Measurements from ENCODE around the gene RAB3B. TPM values are rescaled to one million over a fixed set of nuclear protein-coding genes. Genes with fewer than 3 reads are reported as not detected.

Gene RAB3B
- polyA plus RNA-seq, 3 donors = under 0.01 TPM; not detected in 2

DNA sequence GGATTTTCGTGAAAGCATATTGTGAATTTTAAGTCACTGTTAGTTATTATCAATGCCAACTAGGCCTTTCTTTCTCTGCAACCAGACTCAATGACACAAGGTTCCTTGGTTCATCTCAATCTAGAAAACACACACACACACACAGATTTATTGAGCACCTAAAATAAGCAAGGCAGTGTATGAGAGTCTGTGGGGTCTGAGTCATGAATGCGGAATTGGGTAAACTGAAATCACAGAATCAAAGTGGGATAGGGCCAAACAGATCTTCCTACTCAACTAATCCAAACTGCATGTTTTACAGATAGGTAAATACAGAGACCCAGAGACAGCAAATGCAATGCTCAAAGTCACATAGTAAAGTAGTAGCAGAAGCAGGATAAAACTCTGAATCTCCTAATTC, 63.5 kb downstream of the RAB3B start:
- no peaks in the 10 kb centered on the region for H3K79me2 ChIP-seq (ENCODE audit: insufficient read depth, low read length)
- no peak overlapping the region for H2AFZ ChIP-seq (ENCODE audit: insufficient read depth, low read depth, low read length, poor library complexity, severe bottlenecking)
- no peaks in the 10 kb centered on the region for H3K9me3 ChIP-seq (replicated peaks in 1 of 2; ENCODE audit: control insufficient read depth in 1 of 2, insufficient read depth in 1 of 2, low read length in 2 of 2)
- no peak overlapping the region for H3K4me3 ChIP-seq (replicated peaks in 1 of 3; ENCODE audit: low read depth in 2 of 3, low read length in 3 of 3)
- no peak overlapping the region for H3K4me2 ChIP-seq (replicated peaks; ENCODE audit: extremely low read depth, low read length, poor library complexity, severe bottlenecking)
- no peak overlapping the region for H3K27ac ChIP-seq (ENCODE audit: low read depth in 1 of 2, low read length in 2 of 2)
- H3K27ac Mint-ChIP-seq = no peak overlapping the region
- no peaks in the 10 kb centered on the region for H3K4me1 Mint-ChIP-seq
- H3K4me1 ChIP-seq (ENCODE audit: control insufficient read depth in 1 of 2, insufficient read depth in 2 of 2, low read length in 2 of 2) = no peaks in the 10 kb centered on the region
- H3K9me3 Mint-ChIP-seq = peaks cover 0 to 2% (median 0%) of the 10 kb centered on the region in 7 donors
- H3K27me3 ChIP-seq (ENCODE audit: control insufficient read depth in 2 of 2, insufficient read depth in 2 of 2, low read length in 2 of 2) = peaks cover 2 to 6% of the 10 kb centered on the region in 2 donors
- intact Hi-C loops (cut with micrococcal nuclease) = no loop called here
- TF ChIP-seq, protein P1, sequence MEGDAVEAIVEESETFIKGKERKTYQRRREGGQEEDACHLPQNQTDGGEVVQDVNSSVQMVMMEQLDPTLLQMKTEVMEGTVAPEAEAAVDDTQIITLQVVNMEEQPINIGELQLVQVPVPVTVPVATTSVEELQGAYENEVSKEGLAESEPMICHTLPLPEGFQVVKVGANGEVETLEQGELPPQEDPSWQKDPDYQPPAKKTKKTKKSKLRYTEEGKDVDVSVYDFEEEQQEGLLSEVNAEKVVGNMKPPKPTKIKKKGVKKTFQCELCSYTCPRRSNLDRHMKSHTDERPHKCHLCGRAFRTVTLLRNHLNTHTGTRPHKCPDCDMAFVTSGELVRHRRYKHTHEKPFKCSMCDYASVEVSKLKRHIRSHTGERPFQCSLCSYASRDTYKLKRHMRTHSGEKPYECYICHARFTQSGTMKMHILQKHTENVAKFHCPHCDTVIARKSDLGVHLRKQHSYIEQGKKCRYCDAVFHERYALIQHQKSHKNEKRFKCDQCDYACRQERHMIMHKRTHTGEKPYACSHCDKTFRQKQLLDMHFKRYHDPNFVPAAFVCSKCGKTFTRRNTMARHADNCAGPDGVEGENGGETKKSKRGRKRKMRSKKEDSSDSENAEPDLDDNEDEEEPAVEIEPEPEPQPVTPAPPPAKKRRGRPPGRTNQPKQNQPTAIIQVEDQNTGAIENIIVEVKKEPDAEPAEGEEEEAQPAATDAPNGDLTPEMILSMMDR (IDR thresholded peaks at IDR 0.05) = no peak
- no peak overlapping the region for H3K9ac ChIP-seq (ENCODE audit: insufficient read depth, low read length, poor library complexity, severe bottlenecking)
- no peaks in the 10 kb centered on the region for H3K36me3 Mint-ChIP-seq
- H3K27me3 Mint-ChIP-seq (ENCODE audit: low read depth in 3 of 3) = peaks cover 1 to 10% (median 6%) of the 10 kb centered on the region in 3 donors
- no peaks in the 10 kb centered on the region for H4K20me1 ChIP-seq (ENCODE audit: insufficient read depth, low read length)
- WGBS (ENCODE audit: insufficient coverage) = no CpG with 5 or more reads among the region's 2 CpGs
- H3K36me3 ChIP-seq (replicated peaks in 1 of 2; ENCODE audit: control insufficient read depth in 1 of 2, insufficient read depth in 2 of 2, low read length in 2 of 2) = no peaks in the 10 kb centered on the region
- DNase-seq = no peak
- H3K4me3 Mint-ChIP-seq = no peak overlapping the region

DNA sequence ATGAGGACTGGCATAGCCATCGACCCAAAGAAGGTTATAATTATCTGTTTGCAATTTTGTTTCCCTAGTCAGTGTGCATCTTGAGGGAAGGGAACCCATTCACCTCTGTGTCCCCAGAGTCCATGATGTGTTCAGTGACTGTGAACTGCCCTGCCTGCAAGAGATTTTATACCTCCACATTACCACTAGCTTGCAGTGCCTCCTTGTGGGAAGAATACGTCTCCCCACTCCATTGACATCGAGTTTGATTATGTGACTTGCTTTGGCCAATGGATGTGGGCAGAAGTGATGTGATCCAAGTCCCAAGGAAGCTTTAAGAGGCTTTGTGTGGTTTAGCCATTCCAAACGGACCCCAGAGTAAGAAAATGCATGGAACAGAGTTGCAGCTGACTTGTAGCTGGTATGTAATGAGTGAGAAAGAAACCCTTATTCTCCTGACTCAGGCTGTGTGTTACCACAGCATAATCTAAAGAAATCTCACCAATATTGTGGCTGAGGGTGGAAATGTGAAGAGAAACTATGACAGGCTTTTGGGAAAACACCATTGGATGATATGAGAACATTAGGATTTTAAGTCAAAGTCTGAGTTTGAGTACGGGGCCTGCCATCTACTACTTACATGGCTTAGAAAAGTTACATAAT, 64.2 kb downstream of the RAB3B start:
- Histone ChIP-seq H3K4me1 (ENCODE audit: control insufficient read depth in 1 of 2, insufficient read depth in 2 of 2, low read length in 2 of 2) (no peaks in the 10 kb centered on the region), H3K27me3 (ENCODE audit: control insufficient read depth in 2 of 2, insufficient read depth in 2 of 2, low read length in 2 of 2) (peaks cover 2 to 6% of the 10 kb centered on the region in 2 donors), H3K36me3 (replicated peaks in 1 of 2; ENCODE audit: control insufficient read depth in 1 of 2, insufficient read depth in 2 of 2, low read length in 2 of 2) (no peaks in the 10 kb centered on the region), H3K9ac (ENCODE audit: insufficient read depth, low read length, poor library complexity, severe bottlenecking) (no peak overlapping the region), H2AFZ (ENCODE audit: insufficient read depth, low read depth, low read length, poor library complexity, severe bottlenecking) (no peak overlapping the region), H3K9me3 (replicated peaks in 1 of 2; ENCODE audit: control insufficient read depth in 1 of 2, insufficient read depth in 1 of 2, low read length in 2 of 2) (no peaks in the 10 kb centered on the region), H3K27ac (ENCODE audit: low read depth in 1 of 2, low read length in 2 of 2) (no peak overlapping the region), H3K4me3 (replicated peaks in 1 of 3; ENCODE audit: low read depth in 2 of 3, low read length in 3 of 3) (no peak overlapping the region), H4K20me1 (ENCODE audit: insufficient read depth, low read length) (no peaks in the 10 kb centered on the region), H3K4me2 (replicated peaks; ENCODE audit: extremely low read depth, low read length, poor library complexity, severe bottlenecking) (no peak overlapping the region), H3K79me2 (ENCODE audit: insufficient read depth, low read length) (no peaks in the 10 kb centered on the region)
- intact Hi-C loops (cut with micrococcal nuclease) = no loop called here
- no peak overlapping the region for H3K27ac Mint-ChIP-seq
- TF ChIP-seq, protein P1 (IDR thresholded peaks at IDR 0.05) = no peak
- no peaks in the 10 kb centered on the region for H3K4me1 Mint-ChIP-seq
- H3K36me3 Mint-ChIP-seq = no peaks in the 10 kb centered on the region
- H3K4me3 Mint-ChIP-seq = no peak overlapping the region
- no peak for DNase-seq
- no CpG with 5 or more reads among the region's 5 CpGs for WGBS (ENCODE audit: insufficient coverage)
- H3K27me3 Mint-ChIP-seq (ENCODE audit: low read depth in 3 of 3) = peaks cover 4 to 10% (median 5%) of the 10 kb centered on the region in 3 donors
- H3K9me3 Mint-ChIP-seq = peaks cover 0 to 2% (median 0%) of the 10 kb centered on the region in 7 donors

All from CD14-positive monocyte (primary cell).